Measurements from ENCODE around the gene MALL.
A peak's percentile ranks its signal among the peaks of the same experiment; 100 is the strongest.
"Not testable (repeated sequence)": the region's sequence is repeated elsewhere in the genome, so short reads cannot be mapped to it uniquely, and the experiment has no call there.

The MALL gene

DNA sequence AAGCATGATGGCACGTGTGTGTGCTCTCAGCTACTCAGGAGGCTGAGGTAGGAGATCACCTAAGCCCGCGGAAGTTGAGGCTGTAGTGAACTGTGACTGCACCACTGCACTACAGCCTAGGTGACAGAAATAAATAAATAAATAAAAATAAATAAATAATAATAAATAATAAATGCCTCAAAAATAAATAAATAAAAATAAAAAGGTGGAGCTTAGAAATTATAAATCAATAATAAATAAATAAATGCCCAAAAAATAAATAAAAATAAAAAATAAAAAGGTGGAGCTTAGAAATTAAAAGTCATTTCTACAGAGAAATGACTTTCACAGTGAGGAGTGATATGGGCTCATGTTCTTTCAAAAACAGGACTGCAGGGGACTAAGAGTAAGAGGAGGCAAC, 6.0 kb upstream of the MALL start:
- no peak for TF ChIP-seq CTCF (IDR thresholded peaks at IDR 0.05; ENCODE audit: control insufficient read depth, insufficient read depth, low read depth, low read length, missing control alignments)
- no peak for DNase-seq (ENCODE audit: low read depth)
- H3K4me3 ChIP-seq (ENCODE audit: control insufficient read depth, low read depth, low read length), result no peak overlapping the region

- no peak overlapping the region for H3K4me3 ChIP-seq (ENCODE audit: control insufficient read depth, low read depth, low read length)
- no peak for DNase-seq (ENCODE audit: low read depth)
- TF ChIP-seq CTCF (IDR thresholded peaks at IDR 0.05; ENCODE audit: control insufficient read depth, insufficient read depth, low read depth, low read length, missing control alignments), result no peak
Observed at GRCh38 chr2:110121052-110121334, 5.4 kb upstream of the MALL start.

DNA sequence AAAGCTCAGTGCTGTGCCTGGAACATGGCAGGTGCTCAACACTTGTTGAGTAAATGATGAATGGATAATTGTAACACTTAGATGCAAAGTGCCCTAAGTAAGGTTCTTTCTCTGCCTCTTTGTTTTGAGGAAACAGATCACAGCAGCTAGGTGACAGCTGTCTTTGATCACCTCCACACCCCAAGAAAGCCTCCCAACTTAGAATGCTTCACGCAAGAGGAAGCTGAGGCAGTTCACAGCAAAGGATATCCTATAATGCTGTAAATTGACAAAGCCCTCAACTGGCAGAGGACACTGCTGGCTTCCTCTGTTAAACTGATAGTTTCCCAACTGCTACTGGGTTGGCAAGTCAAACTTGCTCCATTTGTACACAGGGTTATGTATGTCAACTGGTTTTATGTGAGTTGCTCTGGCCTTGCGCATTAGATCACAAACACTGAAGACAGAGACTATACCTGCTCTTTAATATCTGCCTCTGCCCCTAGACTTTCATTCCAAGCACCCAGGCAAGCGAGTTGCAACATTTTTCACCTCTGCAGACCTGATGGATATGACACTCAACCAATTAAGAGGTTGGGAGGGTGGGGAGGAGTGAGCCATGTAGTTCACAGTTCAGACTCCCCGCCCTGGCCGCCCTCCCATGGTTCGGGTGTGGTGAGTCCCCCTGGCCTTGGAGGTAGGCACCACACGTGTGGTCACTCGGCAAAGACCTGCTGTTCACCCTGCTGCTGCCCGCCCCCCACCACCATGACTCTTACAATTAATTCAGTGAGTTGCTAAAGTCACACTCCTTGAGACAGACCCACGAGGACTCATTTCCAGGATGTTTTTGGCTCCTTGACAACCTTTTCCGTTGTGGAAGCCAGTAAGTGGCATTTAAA, 4.8 kb upstream of the MALL start:
- DNase-seq (ENCODE audit: low read depth), result no peak
- TF ChIP-seq CTCF (IDR thresholded peaks at IDR 0.05; ENCODE audit: control insufficient read depth, insufficient read depth, low read depth, low read length, missing control alignments), result no peak
- no peak overlapping the region for H3K4me3 ChIP-seq (ENCODE audit: control insufficient read depth, low read depth, low read length)

DNA sequence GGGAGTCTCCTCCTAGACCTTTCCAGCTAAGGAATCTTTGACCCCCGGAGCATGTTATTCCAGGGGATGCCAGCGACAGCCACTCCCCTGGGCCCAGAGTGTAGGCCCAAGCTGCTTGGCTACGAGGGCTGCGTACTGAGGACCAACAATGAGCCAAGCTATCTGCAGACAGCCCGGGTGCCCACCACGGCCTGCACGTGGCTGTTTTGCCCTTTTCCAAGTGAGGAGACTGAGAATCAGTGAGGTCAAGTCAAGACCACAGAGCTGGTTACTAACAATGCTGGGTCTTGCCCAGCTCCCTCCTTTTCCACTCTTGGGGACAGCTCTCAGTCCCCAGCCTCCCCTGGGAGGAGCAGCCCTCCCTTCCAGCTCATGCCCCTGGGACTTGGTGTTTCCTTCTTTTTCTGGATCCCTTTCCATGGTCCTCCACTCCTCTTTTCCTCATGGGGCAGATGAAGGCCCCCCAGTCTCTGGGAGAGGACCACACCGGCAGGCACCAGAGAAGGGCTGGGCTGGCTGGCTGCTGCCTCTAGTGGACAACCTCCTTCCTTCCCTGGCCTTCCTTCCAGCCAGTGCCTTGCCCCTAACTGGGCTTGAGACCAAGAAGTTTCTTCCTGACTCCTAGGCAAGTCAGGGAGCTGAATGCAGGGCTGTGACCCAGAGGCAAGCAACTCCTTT, 550 bp upstream of the MALL start:
- peak; percentile 81 for TF ChIP-seq CTCF (IDR thresholded peaks at IDR 0.05; ENCODE audit: control insufficient read depth, insufficient read depth, low read depth, low read length, missing control alignments)
- H3K4me3 ChIP-seq (ENCODE audit: control insufficient read depth, low read depth, low read length), result peak overlapping the region; percentile 52
- no peak for DNase-seq (ENCODE audit: low read depth)

DNA sequence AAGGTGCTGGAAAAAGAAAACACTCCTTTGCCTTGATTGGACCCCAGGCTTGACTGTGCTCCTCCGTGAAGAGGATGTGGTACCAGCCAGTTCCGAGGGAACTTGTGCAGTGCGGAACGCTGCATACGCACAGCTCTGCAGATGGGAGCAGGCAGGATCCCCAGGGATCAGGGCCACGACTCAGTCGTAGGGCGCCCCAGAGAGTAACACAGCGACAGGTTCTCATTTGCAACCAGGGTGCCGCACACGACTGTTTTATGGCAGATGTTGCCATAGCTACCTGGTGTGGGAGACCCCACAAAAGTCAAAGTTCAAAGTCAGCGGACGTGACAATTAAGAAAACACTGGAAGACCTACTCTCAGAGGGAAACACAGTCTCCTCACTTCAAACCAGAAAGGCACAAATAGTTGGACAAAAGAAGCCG, 779 bp downstream of the MALL start:
- DNase-seq (ENCODE audit: low read depth), result no peak
- TF ChIP-seq CTCF (IDR thresholded peaks at IDR 0.05; ENCODE audit: control insufficient read depth, insufficient read depth, low read depth, low read length, missing control alignments), result no peak
- peak overlapping the region; percentile 52 for H3K4me3 ChIP-seq (ENCODE audit: control insufficient read depth, low read depth, low read length)

DNA sequence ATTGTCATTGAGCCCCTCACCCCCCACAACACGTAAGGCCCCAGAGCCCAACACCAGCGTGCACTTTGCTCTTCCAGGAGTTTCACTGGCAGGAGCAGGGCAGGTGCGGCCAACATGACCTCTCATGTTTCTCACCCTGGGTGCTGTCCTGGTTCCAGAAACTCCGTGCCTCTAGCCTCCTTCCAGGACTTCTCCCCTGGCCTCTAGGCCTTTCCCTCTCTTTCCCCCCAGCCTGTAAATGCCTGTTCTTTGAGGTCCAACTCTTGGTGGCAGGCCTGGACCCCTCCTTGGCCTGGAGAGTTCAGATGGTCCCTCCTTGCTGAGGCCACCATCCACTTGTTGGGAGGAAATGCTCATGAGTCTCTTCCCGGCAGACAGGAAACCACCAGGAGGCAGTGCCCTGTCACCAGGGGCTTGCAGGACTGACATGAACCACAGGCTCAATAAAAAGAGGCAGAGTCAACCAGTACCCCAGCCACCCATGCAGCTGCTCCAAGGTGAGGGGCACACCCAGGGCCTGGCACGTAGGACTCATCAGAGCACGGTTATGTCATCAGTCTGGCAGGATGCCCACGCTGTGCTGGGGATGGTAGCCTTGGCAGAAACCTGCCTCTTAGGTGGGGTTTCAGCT, 1.5 kb downstream of the MALL start:
- peak; percentile 20 for TF ChIP-seq CTCF (IDR thresholded peaks at IDR 0.05; ENCODE audit: control insufficient read depth, insufficient read depth, low read depth, low read length, missing control alignments)
- DNase-seq (ENCODE audit: low read depth), result no peak
- peak overlapping the region; percentile 52 for H3K4me3 ChIP-seq (ENCODE audit: control insufficient read depth, low read depth, low read length)

DNA sequence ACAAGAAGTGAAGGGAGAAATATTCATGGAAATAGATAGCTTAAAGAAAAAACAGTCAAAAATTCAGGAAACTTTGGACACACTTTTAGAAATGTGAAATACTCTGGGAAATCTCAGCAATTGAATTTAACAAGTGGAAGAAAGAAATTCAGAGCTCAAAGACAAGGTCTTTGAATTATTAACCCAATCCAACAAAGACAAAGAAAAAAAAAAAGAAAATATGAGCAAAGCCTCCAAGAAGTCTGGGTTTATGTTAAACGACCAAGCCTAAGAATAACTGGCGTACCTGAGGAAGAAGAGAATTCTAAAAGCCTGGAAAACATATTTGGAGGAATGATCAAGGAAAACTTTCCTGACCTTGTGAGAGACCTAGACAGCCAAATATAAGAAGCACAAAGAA, 7.3 kb downstream of the MALL start:
- H3K4me3 ChIP-seq (ENCODE audit: control insufficient read depth, low read depth, low read length); DNase-seq (ENCODE audit: low read depth): not testable (repeated sequence)
